ENCODE measurements around the gene SNRPA. TPM values are rescaled to one million over a fixed set of nuclear protein-coding genes. Genes with fewer than 3 reads are reported as not detected.

Gene SNRPA
- total and polyA plus RNA-seq, 5 donors from 2014 or later, result 36.3 to 78.6 (median 43.8) TPM

DNA sequence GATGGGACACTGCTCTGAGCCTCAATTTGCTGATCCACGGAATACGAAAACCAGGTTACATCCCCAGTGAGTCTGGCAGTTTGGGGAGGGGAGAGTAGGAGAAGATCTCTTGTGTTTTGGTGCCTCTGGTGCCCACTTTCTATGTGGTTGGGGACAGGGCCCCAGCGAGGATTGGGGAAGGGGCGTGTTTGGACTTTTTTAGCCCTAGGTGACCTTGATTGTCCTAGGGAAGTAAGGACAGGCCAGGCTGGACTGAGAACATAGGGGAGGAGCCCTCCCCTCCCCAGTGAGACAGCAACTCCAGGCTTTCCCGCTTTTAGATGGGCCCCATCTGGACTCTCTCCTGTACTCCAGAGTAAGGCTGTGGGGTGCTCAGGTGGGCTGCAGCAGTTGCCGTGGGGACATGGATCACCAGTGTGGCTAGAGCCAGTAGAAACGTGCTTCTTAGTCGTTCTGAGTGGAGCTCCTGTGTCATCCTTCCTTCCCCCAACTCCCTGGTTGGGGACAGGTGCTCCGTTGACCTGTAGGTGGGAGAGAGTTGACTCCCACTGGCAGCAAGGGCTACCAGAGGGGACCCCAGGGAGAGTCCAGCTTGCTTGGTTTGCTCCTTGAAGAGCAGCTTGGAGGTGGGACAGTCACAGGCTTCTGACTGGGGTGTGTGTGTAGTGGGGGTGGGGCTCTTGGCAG lies 52.3 kb downstream of the SNRPA start:
- H3K4me3 ChIP-seq (ENCODE audit: low read depth, low read length), result peak overlapping the region; percentile 67
- peaks cover 21% of the 10 kb centered on the region for H3K36me3 Mint-ChIP-seq

GRCh38 chr19:40803857-40804782 lies 53.1 kb downstream of the SNRPA start:
- DNase-seq, result peak; percentile 57 to 96 (median 83)
- peak overlapping the region; percentile 88 for H3K27ac ChIP-seq (ENCODE audit: insufficient read depth, low read length, poor library complexity, severe bottlenecking)
- no peaks in the 10 kb centered on the region for H3K27me3 ChIP-seq (ENCODE audit: control insufficient read depth, insufficient read depth, low read length)
- peaks cover 27% of the 10 kb centered on the region for H3K36me3 ChIP-seq (ENCODE audit: control insufficient read depth, insufficient read depth, low read length)
- H3K9me3 ChIP-seq (ENCODE audit: control insufficient read depth in 2 of 2, low read length in 2 of 2), result no peaks in the 10 kb centered on the region
- peaks cover 0 to 2% (median 0%) of the 10 kb centered on the region in 7 donors for H3K9me3 Mint-ChIP-seq
- ATAC-seq (ENCODE audit: low read depth in 2 of 2), result peak; percentile 70 to 76
- no peaks in the 10 kb centered on the region for H3K27me3 Mint-ChIP-seq
- H3K27ac Mint-ChIP-seq, result peak overlapping the region; percentile 97 to 99 (median 98)
- peak overlapping the region; percentile 88 to 96 (median 92) for H3K4me3 Mint-ChIP-seq
- peaks cover 9 to 87% (median 60%) of the 10 kb centered on the region in 4 donors for H3K4me1 Mint-ChIP-seq
- peak overlapping the region; percentile 67 for H3K4me3 ChIP-seq (ENCODE audit: low read depth, low read length)
- H3K36me3 Mint-ChIP-seq, result peaks cover 21% of the 10 kb centered on the region
- H3K4me1 ChIP-seq (ENCODE audit: control insufficient read depth, insufficient read depth, low read length, poor library complexity, severe bottlenecking), result peaks cover 89% of the 10 kb centered on the region

More for the DNA sequence above, 52.3 kb downstream of the SNRPA start:
- no peaks in the 10 kb centered on the region for H3K27me3 Mint-ChIP-seq
- H3K9me3 Mint-ChIP-seq, result peaks cover 0 to 1% (median 0%) of the 10 kb centered on the region in 7 donors
- DNase-seq (no peak), ATAC-seq (ENCODE audit: low read depth in 2 of 2) (no peak)
- H3K4me1 Mint-ChIP-seq, result peaks cover 13 to 87% (median 64%) of the 10 kb centered on the region in 4 donors
- H3K4me1 ChIP-seq (ENCODE audit: control insufficient read depth, insufficient read depth, low read length, poor library complexity, severe bottlenecking), result peaks cover 89% of the 10 kb centered on the region
- H3K4me3 Mint-ChIP-seq, result peak overlapping the region; percentile 88 to 96 (median 92)
- no peaks in the 10 kb centered on the region for H3K9me3 ChIP-seq (ENCODE audit: control insufficient read depth in 2 of 2, low read length in 2 of 2)
- no peaks in the 10 kb centered on the region for H3K27me3 ChIP-seq (ENCODE audit: control insufficient read depth, insufficient read depth, low read length)
- peaks cover 20% of the 10 kb centered on the region for H3K36me3 ChIP-seq (ENCODE audit: control insufficient read depth, insufficient read depth, low read length)
- H3K27ac ChIP-seq (ENCODE audit: insufficient read depth, low read length, poor library complexity, severe bottlenecking), result peak overlapping the region; percentile 88
- H3K27ac Mint-ChIP-seq, result peak overlapping the region; percentile 89 to 99 (median 98)

DNA sequence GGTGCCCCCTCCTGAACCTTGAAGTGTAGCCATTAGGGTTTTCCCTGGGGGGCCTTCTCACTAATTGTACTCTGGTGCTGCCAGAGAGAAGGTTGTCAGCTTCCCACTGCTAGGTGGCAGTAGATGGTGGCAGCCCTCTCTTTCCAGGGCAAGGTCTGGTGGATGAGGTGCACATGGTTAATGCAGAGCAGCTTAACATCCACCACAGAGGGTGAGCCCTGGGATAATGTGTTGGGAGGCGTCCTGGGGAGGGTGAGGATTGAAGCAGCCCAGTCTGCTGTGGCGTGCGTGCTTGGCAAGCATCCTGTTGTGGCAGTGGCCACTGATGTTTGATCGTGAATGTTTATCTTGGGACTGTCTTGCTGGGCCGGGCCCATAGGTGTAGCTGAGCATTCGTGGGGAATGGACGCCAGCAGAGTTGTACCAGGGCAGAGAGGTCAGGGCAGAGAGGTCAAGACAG lies 53.8 kb downstream of the SNRPA start:
- H3K4me1 Mint-ChIP-seq, result peaks cover 9 to 88% (median 60%) of the 10 kb centered on the region in 4 donors
- Histone ChIP-seq H3K27me3 (ENCODE audit: control insufficient read depth, insufficient read depth, low read length) (no peaks in the 10 kb centered on the region), H3K4me3 (ENCODE audit: low read depth, low read length) (peak overlapping the region; percentile 67), H3K36me3 (ENCODE audit: control insufficient read depth, insufficient read depth, low read length) (peaks cover 33% of the 10 kb centered on the region), H3K4me1 (ENCODE audit: control insufficient read depth, insufficient read depth, low read length, poor library complexity, severe bottlenecking) (peaks cover 85% of the 10 kb centered on the region), H3K27ac (ENCODE audit: insufficient read depth, low read length, poor library complexity, severe bottlenecking) (peak overlapping the region; percentile 88), H3K9me3 (ENCODE audit: control insufficient read depth in 2 of 2, low read length in 2 of 2) (no peaks in the 10 kb centered on the region)
- peaks cover 0 to 2% (median 0%) of the 10 kb centered on the region in 7 donors for H3K9me3 Mint-ChIP-seq
- H3K27ac Mint-ChIP-seq, result peak overlapping the region; percentile 97 to 99 (median 98)
- no peak for DNase-seq
- H3K4me3 Mint-ChIP-seq, result peak overlapping the region; percentile 51 to 96 (median 90)
- H3K36me3 Mint-ChIP-seq, result peaks cover 21% of the 10 kb centered on the region
- no peaks in the 10 kb centered on the region for H3K27me3 Mint-ChIP-seq
- ATAC-seq (ENCODE audit: low read depth in 2 of 2), result no peak

DNA sequence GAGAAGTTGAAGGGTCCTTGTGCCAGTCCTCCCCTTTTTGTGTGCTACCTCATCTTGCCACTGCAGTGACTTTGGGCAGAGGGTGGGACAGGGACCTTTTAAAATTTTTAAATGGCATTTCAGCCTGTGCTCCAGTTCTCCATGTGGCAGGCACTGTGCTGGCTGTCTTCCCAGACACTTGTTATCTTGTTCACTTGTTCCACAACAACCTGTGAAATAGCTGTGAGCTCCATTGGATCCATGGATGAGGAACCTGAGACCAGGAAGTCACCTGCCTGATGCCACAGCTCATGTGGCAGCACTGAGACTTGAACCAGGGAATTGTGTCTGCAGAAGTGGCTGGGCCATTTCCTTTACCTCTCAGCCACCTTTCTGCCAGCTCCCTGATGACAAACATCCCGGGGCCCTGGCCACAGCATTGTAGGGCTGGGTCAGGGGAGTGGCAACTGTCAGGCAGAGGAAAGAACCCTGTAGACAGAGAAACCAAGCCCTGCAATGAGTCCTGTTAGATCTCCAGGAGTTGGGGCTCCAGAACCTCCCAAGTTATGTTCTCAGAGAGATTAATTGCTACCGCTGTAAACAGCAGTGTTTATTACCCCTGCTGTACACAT lies 54.4 kb downstream of the SNRPA start:
- peaks cover 9 to 88% (median 60%) of the 10 kb centered on the region in 4 donors for H3K4me1 Mint-ChIP-seq
- Histone ChIP-seq H3K9me3 (ENCODE audit: control insufficient read depth in 2 of 2, low read length in 2 of 2) (no peaks in the 10 kb centered on the region), H3K4me3 (ENCODE audit: low read depth, low read length) (peak overlapping the region; percentile 67), H3K27me3 (ENCODE audit: control insufficient read depth, insufficient read depth, low read length) (no peaks in the 10 kb centered on the region), H3K36me3 (ENCODE audit: control insufficient read depth, insufficient read depth, low read length) (peaks cover 33% of the 10 kb centered on the region), H3K4me1 (ENCODE audit: control insufficient read depth, insufficient read depth, low read length, poor library complexity, severe bottlenecking) (peaks cover 83% of the 10 kb centered on the region), H3K27ac (ENCODE audit: insufficient read depth, low read length, poor library complexity, severe bottlenecking) (peak overlapping the region; percentile 88)
- H3K4me3 Mint-ChIP-seq, result peak overlapping the region; percentile 32 to 96 (median 90)
- H3K27ac Mint-ChIP-seq, result peak overlapping the region; percentile 97 to 99 (median 98)
- peaks cover 2% of the 10 kb centered on the region for H3K27me3 Mint-ChIP-seq
- H3K36me3 Mint-ChIP-seq, result peaks cover 18% of the 10 kb centered on the region
- DNase-seq (peak in 1 of 3 donors; percentile 73), ATAC-seq (ENCODE audit: low read depth in 2 of 2) (no peak)
- H3K9me3 Mint-ChIP-seq, result peaks cover 0 to 2% (median 0%) of the 10 kb centered on the region in 7 donors

DNA sequence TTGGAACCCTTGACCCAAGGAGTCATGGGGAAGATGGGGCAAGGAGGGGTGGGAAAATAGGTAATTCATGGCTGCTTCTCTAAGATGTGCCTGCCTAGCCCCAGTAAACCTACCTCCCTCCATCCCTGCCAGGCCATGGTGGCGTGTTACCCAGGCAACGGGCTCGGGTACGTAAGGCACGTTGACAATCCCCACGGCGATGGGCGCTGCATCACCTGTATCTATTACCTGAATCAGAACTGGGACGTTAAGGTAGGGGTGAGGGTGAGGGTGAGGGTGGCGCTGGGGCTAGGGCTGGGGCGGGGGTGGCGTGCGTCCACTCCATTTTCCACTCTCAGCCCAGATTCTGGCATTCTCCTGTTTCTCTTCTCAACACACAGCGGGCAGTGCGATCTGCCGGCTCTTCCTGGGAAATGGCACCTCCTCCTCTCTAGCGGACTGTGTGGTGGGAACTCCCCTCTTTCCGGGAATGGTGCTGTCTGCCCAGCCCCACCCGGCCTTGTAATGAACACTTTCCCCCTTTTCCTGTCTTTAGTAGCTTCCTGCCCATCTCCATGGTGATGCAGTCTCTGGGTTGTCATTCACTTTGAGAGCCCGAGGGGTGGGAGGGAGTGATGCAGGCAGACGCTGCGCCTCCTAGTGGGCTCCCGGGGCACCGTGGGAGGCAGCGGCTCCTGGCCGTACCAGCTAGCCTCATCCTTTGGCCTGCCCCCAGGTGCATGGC lies 55.6 kb downstream of the SNRPA start:
- H3K4me1 Mint-ChIP-seq, result peaks cover 15 to 87% (median 66%) of the 10 kb centered on the region in 4 donors
- Histone ChIP-seq H3K27ac (ENCODE audit: insufficient read depth, low read length, poor library complexity, severe bottlenecking) (peak overlapping the region; percentile 88), H3K36me3 (ENCODE audit: control insufficient read depth, insufficient read depth, low read length) (peaks cover 30% of the 10 kb centered on the region), H3K9me3 (ENCODE audit: control insufficient read depth in 2 of 2, low read length in 2 of 2) (no peaks in the 10 kb centered on the region), H3K4me1 (ENCODE audit: control insufficient read depth, insufficient read depth, low read length, poor library complexity, severe bottlenecking) (peaks cover 82% of the 10 kb centered on the region), H3K27me3 (ENCODE audit: control insufficient read depth, insufficient read depth, low read length) (no peaks in the 10 kb centered on the region), H3K4me3 (ENCODE audit: low read depth, low read length) (peak overlapping the region; percentile 67)
- H3K9me3 Mint-ChIP-seq, result peaks cover 0 to 2% (median 0%) of the 10 kb centered on the region in 7 donors
- H3K27ac Mint-ChIP-seq, result peak overlapping the region; percentile 97 to 99 (median 98)
- ATAC-seq (ENCODE audit: low read depth in 2 of 2) (peak; percentile 40 to 52), DNase-seq (peak; percentile 71 to 86 (median 76))
- peaks cover 9% of the 10 kb centered on the region for H3K27me3 Mint-ChIP-seq
- H3K36me3 Mint-ChIP-seq, result peaks cover 17% of the 10 kb centered on the region
- peak overlapping the region; percentile 81 to 96 (median 86) for H3K4me3 Mint-ChIP-seq

DNA sequence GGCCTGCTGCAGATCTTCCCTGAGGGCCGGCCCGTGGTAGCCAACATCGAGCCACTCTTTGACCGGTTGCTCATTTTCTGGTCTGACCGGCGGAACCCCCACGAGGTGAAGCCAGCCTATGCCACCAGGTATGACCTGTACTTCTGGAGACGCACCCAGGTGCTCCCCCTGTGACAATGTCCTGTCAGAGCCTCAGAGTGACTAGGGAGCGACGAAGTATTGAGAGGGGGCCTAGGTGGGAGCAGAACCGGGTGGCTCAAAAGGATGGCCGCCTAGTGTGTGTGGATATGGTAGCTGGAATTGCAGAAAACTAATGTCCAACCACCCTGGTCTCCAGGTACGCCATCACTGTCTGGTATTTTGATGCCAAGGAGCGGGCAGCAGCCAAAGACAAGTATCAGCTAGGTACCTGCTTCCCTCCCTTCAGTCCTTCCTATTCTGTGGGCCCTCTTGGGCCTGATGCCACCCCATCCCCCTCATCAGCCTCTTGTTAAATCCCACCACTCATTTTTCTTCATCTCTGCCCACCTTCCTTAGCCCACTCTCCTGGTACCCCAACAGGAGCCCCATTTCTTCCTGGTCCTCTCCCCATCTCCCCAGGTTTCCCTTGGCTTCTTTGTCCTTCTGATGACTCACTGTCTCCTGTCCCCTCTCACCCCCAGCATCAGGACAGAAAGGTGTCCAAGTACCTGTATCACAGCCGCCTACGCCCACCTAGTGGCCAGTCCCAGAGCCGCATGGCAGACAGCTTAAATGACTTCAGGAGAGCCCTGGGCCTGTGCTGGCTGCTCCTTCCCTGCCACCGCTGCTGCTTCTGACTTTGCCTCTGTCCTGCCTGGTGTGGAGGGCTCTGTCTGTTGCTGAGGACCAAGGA lies 56.4 kb downstream of the SNRPA start:
- Histone ChIP-seq H3K27ac (ENCODE audit: insufficient read depth, low read length, poor library complexity, severe bottlenecking) (peak overlapping the region; percentile 88), H3K4me3 (ENCODE audit: low read depth, low read length) (no peak overlapping the region), H3K36me3 (ENCODE audit: control insufficient read depth, insufficient read depth, low read length) (peaks cover 28% of the 10 kb centered on the region), H3K9me3 (ENCODE audit: control insufficient read depth in 2 of 2, low read length in 2 of 2) (no peaks in the 10 kb centered on the region), H3K27me3 (ENCODE audit: control insufficient read depth, insufficient read depth, low read length) (no peaks in the 10 kb centered on the region), H3K4me1 (ENCODE audit: control insufficient read depth, insufficient read depth, low read length, poor library complexity, severe bottlenecking) (peaks cover 76% of the 10 kb centered on the region)
- Mint-ChIP-seq H3K4me3 (peak overlapping the region; percentile 81 to 96 (median 86)), H3K27ac (peak overlapping the region; percentile 97 to 99 (median 98)), H3K9me3 (peaks cover 0 to 2% (median 0%) of the 10 kb centered on the region in 7 donors), H3K4me1 (peaks cover 15 to 85% (median 65%) of the 10 kb centered on the region in 4 donors), H3K27me3 (peaks cover 14% of the 10 kb centered on the region), H3K36me3 (peaks cover 9% of the 10 kb centered on the region)
- no peak for DNase-seq
- ATAC-seq (ENCODE audit: low read depth in 2 of 2), result no peak

Data from CD4-positive, CD25-positive, alpha-beta regulatory T cell (primary cell).